HEK293 (cell line): ENCODE results near the gene SYT10.
"Not testable (repeated sequence)": the region's sequence is repeated elsewhere in the genome, so short reads cannot be mapped to it uniquely, and the experiment has no call there.

ENCODE experiments used
- ZNF132 ChIP-seq: fragments of 450-650 bp; formaldehyde crosslinking; IDR thresholded peaks from 2 replicates; pipeline ENCODE4 v1.5.1; 2017; ENCODE audit warnings: missing biosample characterization, missing genetic modification characterization, borderline replicate concordance
- TF ChIP-seq, protein P1 (sequence below): fragments of 450-650 bp; formaldehyde crosslinking; IDR thresholded peaks from 2 replicates; pipeline ENCODE4 v1.5.1; 2016; ENCODE audit warnings: missing biosample characterization, missing genetic modification characterization

DNA sequence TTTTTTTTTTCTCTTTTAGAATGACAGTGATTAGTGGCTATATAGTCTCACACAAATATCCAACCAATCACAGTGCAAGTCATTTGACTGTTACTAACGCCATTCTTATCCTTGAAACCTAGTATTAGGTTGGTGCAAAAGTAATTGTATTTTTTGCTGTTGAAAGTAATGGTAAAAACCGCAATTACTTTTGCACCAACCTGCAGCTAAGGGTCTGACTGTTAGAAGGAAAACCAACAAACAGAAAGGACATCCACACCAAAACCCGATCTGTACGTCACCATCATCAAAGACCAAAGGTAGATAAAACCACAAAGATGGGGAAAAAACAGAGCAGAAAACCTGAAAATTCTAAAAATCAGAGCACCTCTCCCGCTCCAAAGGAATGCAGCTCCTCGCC, 27.2 kb downstream of the SYT10 start:
- TF ChIP-seq ZNF132 (tag by site-specific recombination): not testable (repeated sequence)
- TF ChIP-seq, protein P1, sequence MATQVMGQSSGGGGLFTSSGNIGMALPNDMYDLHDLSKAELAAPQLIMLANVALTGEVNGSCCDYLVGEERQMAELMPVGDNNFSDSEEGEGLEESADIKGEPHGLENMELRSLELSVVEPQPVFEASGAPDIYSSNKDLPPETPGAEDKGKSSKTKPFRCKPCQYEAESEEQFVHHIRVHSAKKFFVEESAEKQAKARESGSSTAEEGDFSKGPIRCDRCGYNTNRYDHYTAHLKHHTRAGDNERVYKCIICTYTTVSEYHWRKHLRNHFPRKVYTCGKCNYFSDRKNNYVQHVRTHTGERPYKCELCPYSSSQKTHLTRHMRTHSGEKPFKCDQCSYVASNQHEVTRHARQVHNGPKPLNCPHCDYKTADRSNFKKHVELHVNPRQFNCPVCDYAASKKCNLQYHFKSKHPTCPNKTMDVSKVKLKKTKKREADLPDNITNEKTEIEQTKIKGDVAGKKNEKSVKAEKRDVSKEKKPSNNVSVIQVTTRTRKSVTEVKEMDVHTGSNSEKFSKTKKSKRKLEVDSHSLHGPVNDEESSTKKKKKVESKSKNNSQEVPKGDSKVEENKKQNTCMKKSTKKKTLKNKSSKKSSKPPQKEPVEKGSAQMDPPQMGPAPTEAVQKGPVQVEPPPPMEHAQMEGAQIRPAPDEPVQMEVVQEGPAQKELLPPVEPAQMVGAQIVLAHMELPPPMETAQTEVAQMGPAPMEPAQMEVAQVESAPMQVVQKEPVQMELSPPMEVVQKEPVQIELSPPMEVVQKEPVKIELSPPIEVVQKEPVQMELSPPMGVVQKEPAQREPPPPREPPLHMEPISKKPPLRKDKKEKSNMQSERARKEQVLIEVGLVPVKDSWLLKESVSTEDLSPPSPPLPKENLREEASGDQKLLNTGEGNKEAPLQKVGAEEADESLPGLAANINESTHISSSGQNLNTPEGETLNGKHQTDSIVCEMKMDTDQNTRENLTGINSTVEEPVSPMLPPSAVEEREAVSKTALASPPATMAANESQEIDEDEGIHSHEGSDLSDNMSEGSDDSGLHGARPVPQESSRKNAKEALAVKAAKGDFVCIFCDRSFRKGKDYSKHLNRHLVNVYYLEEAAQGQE (tag by site-specific recombination): not testable (repeated sequence)
